Ishikawa (cell line): Measurements from ENCODE around the gene CCDC187.

ENCODE experiments used
- CEBPB ChIP-seq: IDR thresholded peaks from 2 replicates; pipeline ENCODE4 v1.6.1; 2012
- CREB1 ChIP-seq: IDR thresholded peaks from 2 replicates; pipeline ENCODE4 v1.6.1; 2012; ENCODE audit warnings: low read depth
- EGR1 ChIP-seq: IDR thresholded peaks from 2 replicates; pipeline ENCODE4 v1.6.1; 2012
- EP300 ChIP-seq: IDR thresholded peaks from 2 replicates; pipeline ENCODE4 v1.6.1; 2012; ENCODE audit warnings: borderline replicate concordance
- FOXM1 ChIP-seq: IDR thresholded peaks from 2 replicates; pipeline ENCODE4 v1.6.1; 2012; ENCODE audit warnings: low read depth, borderline replicate concordance
- NFIC ChIP-seq: IDR thresholded peaks from 2 replicates; pipeline ENCODE4 v1.6.1; 2012
- RAD21 ChIP-seq: IDR thresholded peaks from 2 replicates; pipeline ENCODE4 v1.6.1; 2012; ENCODE audit warnings: low read depth
- TAF1 ChIP-seq: IDR thresholded peaks from 2 replicates; pipeline ENCODE4 v1.6.1; 2012; ENCODE audit warnings: low read depth, mild to moderate bottlenecking
- TCF12 ChIP-seq: IDR thresholded peaks from 2 replicates; pipeline ENCODE4 v1.6.1; 2012; ENCODE audit warnings: low read depth
- TEAD4 ChIP-seq: IDR thresholded peaks from 2 replicates; pipeline ENCODE4 v1.6.1; 2012
- YY1 ChIP-seq: IDR thresholded peaks from 2 replicates; pipeline ENCODE4 v1.6.1; 2012; ENCODE audit warnings: low read depth
- ZBTB7A ChIP-seq: IDR thresholded peaks from 2 replicates; pipeline ENCODE4 v1.6.1; 2012; ENCODE audit warnings: low read depth
- TF ChIP-seq, protein P1 (sequence below): IDR thresholded peaks from 2 replicates; pipeline ENCODE4 v1.6.1; 2012
- TF ChIP-seq, protein P2 (sequence below): IDR thresholded peaks from 2 replicates; pipeline ENCODE4 v1.6.1; 2012
- TF ChIP-seq, protein P3 (sequence below): IDR thresholded peaks from 2 replicates; pipeline ENCODE4 v1.6.1; 2012; ENCODE audit warnings: low read depth, mild to moderate bottlenecking

Gene CCDC187

DNA sequence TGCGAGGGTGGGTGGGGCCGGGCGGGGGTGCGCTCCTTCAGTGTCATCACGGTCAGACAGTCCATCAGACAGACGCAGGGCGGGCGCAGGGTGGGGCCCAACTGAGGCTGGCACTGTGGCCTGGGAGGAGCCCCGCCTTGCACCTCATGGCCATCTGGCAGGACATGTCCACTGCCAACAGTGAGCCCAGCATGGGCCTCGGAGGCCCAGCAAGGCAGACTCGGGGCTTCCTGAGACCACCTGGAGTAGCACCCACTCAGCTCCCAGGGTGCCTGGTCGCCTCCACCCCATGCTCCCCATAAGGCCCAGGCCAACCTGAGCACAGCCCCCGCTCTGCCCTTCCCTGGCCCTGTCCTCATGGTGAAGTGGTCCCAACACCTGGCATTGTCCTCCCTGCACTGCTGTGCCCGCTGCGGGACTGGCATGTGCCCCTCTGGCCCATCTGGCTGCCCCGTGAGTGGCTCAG, 14.9 kb upstream of the CCDC187 start:
- TF ChIP-seq CEBPB (no peak), TAF1 (no peak), YY1 (no peak), TCF12 (no peak), CREB1 (no peak), EP300 (no peak), ZBTB7A (no peak), RAD21 (no peak), TEAD4 (no peak), NFIC (no peak), EGR1 (no peak)
- TF ChIP-seq, protein P1, sequence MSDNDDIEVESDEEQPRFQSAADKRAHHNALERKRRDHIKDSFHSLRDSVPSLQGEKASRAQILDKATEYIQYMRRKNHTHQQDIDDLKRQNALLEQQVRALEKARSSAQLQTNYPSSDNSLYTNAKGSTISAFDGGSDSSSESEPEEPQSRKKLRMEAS = no peak
- TF ChIP-seq, protein P2, sequence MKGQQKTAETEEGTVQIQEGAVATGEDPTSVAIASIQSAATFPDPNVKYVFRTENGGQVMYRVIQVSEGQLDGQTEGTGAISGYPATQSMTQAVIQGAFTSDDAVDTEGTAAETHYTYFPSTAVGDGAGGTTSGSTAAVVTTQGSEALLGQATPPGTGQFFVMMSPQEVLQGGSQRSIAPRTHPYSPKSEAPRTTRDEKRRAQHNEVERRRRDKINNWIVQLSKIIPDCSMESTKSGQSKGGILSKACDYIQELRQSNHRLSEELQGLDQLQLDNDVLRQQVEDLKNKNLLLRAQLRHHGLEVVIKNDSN = no peak
- TF ChIP-seq, protein P3, sequence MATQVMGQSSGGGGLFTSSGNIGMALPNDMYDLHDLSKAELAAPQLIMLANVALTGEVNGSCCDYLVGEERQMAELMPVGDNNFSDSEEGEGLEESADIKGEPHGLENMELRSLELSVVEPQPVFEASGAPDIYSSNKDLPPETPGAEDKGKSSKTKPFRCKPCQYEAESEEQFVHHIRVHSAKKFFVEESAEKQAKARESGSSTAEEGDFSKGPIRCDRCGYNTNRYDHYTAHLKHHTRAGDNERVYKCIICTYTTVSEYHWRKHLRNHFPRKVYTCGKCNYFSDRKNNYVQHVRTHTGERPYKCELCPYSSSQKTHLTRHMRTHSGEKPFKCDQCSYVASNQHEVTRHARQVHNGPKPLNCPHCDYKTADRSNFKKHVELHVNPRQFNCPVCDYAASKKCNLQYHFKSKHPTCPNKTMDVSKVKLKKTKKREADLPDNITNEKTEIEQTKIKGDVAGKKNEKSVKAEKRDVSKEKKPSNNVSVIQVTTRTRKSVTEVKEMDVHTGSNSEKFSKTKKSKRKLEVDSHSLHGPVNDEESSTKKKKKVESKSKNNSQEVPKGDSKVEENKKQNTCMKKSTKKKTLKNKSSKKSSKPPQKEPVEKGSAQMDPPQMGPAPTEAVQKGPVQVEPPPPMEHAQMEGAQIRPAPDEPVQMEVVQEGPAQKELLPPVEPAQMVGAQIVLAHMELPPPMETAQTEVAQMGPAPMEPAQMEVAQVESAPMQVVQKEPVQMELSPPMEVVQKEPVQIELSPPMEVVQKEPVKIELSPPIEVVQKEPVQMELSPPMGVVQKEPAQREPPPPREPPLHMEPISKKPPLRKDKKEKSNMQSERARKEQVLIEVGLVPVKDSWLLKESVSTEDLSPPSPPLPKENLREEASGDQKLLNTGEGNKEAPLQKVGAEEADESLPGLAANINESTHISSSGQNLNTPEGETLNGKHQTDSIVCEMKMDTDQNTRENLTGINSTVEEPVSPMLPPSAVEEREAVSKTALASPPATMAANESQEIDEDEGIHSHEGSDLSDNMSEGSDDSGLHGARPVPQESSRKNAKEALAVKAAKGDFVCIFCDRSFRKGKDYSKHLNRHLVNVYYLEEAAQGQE = no peak

DNA sequence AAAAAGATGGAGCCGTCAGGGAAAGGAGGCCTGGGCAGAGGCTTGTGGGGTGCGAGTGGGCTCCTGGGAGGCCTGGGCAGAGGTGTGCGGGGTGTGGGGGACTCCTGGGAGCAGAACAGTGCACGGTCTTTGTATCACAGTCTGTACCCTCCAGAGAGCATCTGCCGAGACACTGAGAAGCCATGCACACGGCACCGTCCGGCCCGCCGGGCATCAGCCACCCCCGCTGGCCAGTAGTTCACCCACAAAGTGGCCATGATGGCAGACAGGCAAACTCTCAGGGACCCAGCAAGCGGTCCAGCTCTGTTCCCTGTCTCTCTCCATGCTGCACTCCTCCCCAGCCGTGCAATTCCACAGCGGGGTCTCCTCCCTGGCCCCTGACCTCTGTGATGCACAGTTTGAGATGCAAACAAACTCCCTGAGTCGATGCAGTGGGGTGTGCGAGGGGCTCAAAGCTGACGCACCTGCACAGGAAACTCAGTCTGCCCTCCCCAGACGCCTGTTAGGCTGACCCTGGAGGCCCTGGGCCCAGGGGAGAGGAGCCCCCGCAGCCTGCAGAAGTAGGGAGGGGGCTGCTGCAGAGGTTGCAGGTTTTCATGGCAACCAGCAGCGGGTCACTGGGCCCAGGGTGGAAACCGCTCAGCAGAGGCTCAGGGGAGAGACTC, 14.3 kb upstream of the CCDC187 start:
- TF ChIP-seq ZBTB7A = no peak
- no peak for TF ChIP-seq EP300
- TF ChIP-seq TCF12 = no peak
- TF ChIP-seq YY1 = no peak
- TF ChIP-seq RAD21 = no peak
- TF ChIP-seq, protein P1 = no peak
- no peak for TF ChIP-seq EGR1
- no peak for TF ChIP-seq TAF1
- no peak for TF ChIP-seq FOXM1
- no peak for TF ChIP-seq NFIC
- TF ChIP-seq CEBPB = no peak
- TF ChIP-seq, protein P3 = no peak

DNA sequence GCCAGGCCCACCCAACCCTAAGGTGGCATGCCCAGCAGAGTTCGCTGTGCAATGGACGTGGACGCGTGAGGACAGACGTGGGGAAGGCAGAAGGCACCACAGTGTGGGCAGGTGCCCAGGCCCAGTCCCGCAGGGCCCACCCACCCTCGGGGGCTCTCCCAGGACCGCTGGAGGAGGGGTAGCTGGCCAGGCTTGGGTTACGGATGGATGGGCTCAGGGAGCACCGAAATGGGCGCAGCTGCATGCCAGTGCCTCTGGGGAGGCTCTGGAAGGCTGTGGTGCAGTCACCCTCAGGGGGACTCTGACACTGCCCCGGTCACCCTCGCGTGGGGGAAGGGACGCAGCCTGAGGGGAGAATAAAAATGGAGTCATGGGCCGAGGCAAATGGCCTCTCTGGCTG, 13.8 kb upstream of the CCDC187 start:
- no peak for TF ChIP-seq RAD21
- no peak for TF ChIP-seq TCF12
- TF ChIP-seq, protein P1 = no peak
- TF ChIP-seq NFIC = no peak
- TF ChIP-seq CREB1 = no peak
- TF ChIP-seq FOXM1 = no peak
- TF ChIP-seq ZBTB7A = no peak
- TF ChIP-seq TEAD4 = no peak
- TF ChIP-seq, protein P3 = no peak
- no peak for TF ChIP-seq YY1
- TF ChIP-seq TAF1 = no peak
- TF ChIP-seq CEBPB = no peak
- TF ChIP-seq, protein P2 = no peak
- TF ChIP-seq EP300 = no peak
- TF ChIP-seq EGR1 = no peak

DNA sequence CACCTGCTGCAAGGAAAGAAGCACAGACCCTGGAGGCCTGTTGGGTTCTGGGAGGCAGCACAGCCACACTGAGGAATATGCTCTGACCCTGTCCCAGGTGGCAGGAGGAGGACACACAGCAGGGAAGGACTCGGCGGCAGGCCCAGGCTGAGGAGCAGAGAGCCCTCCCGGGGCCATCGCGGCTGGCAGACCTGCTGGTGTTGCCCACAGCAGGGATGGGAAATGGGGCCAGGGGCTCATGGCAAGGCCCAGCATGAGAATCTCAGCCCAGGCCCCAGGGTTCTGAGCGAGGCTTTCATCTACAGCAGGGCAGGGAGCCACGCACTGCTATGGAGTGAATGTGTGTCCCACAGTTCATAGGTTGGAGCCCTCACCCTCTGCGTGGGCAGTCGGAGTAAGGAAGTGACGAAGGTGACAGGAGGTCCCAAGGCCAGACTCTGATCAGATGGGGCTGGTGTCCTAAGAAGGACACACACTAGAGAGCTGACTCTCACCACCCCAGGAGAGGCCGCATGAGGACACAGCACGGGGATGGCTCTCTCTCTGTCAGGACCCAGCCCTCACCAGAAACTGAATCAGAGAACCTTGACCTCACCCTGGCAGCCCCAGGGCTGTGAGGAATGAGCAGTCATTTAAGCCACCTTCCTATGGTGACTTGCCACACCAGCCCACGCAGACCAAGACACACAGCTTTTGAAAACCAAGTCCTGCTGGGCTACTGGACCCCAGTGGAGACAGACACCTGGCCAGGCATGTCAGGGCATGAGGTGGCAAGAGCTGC, 13.2 kb upstream of the CCDC187 start:
- TF ChIP-seq EP300 (no peak), NFIC (no peak), ZBTB7A (no peak), YY1 (no peak), CREB1 (no peak)
- TF ChIP-seq, protein P2 = no peak
- TF ChIP-seq, protein P3 = no peak
